Astrocyte of the spinal cord (primary cell): ENCODE results near the gene RBM33.
"Not testable (repeated sequence)": the region's sequence is repeated elsewhere in the genome, so short reads cannot be mapped to it uniquely, and the experiment has no call there.

ENCODE experiments used
- DNase-seq: peaks from one replicate; pipeline ENCODE4 v3.0.0; 2011; ENCODE audit warnings: low read depth, low spot score
- H3K4me3 ChIP-seq: 2 replicates; pipeline ENCODE4 v1.5.1; 2011; ENCODE audit warnings: low read depth, mild to moderate bottlenecking, low read length, moderate library complexity
- in situ Hi-C: cut with HindIII; loops from 2 replicates; pipeline ENCODE4 v1.10.0; 2017; ENCODE audit warnings: low sequenced_read_pairs
- TF ChIP-seq, protein P1 (sequence below): IDR thresholded peaks from 2 replicates; pipeline ENCODE4 v1.5.1; 2012; ENCODE audit warnings: low read depth, mild to moderate bottlenecking, low read length, inconsistent platforms

The RBM33 gene

DNA sequence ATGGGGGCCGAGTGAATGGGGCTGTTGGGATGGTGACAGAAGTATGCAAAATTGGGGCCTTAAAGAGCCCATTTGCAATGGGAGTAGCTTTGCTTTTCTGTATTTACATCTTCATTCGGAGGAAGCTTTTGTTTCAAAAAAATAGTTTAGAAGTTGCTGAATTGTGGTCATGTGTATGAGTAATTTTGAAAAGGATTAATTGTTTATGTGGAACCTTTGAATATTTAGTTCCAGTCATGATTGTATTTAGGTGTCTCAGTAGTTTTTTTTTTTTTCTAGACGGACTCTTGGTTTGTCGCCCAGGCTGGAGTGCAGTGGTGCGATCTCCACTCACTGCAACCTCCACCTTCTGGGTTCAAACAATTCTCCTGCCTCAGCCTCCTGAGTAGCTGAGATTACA is 37.2 kb downstream of the RBM33 start:
- in situ Hi-C loops = no loop called here
- H3K4me3 ChIP-seq = no peak overlapping the region
- TF ChIP-seq, protein P1, sequence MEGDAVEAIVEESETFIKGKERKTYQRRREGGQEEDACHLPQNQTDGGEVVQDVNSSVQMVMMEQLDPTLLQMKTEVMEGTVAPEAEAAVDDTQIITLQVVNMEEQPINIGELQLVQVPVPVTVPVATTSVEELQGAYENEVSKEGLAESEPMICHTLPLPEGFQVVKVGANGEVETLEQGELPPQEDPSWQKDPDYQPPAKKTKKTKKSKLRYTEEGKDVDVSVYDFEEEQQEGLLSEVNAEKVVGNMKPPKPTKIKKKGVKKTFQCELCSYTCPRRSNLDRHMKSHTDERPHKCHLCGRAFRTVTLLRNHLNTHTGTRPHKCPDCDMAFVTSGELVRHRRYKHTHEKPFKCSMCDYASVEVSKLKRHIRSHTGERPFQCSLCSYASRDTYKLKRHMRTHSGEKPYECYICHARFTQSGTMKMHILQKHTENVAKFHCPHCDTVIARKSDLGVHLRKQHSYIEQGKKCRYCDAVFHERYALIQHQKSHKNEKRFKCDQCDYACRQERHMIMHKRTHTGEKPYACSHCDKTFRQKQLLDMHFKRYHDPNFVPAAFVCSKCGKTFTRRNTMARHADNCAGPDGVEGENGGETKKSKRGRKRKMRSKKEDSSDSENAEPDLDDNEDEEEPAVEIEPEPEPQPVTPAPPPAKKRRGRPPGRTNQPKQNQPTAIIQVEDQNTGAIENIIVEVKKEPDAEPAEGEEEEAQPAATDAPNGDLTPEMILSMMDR = no peak
- no peak for DNase-seq

GRCh38 chr7:155682484-155682883 is 38.0 kb downstream of the RBM33 start:
- TF ChIP-seq, protein P1 = no peak
- no peak for DNase-seq
- H3K4me3 ChIP-seq = no peak overlapping the region
- in situ Hi-C loops = no loop called here

- in situ Hi-C loops = no loop called here
- H3K4me3 ChIP-seq = no peak overlapping the region
- no peak for DNase-seq
- TF ChIP-seq, protein P1 = no peak
Observed at GRCh38 chr7:155683098-155683497, 38.6 kb downstream of the RBM33 start.

GRCh38 chr7:155683714-155684113 is 39.3 kb downstream of the RBM33 start:
- no peak for DNase-seq
- TF ChIP-seq, protein P1 = no peak
- in situ Hi-C loops = no loop called here
- no peak overlapping the region for H3K4me3 ChIP-seq

DNA sequence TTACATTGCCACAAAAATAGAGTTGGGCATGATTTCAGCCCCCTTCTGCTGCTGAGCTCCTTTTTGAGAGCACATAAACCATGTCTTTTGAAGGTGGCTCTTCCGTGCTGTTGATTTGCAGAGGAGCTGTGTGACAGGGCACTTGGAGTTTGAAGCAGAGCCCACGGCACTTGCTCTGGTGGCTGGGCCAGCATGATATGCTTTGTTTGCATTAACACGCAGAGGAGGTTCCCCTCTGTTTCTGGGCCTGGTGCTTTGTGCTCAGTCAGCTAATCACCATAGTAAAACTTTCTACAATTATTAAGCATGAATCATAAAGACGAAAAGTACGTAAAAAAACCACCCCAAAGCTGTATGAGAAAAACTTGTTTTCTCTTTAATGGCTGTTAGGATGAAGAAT is 40.1 kb downstream of the RBM33 start:
- TF ChIP-seq, protein P1 = no peak
- in situ Hi-C loops = no loop called here
- no peak for DNase-seq
- H3K4me3 ChIP-seq = no peak overlapping the region

- in situ Hi-C loops = no loop called here
- no peak for DNase-seq
- TF ChIP-seq, protein P1 = no peak
- H3K4me3 ChIP-seq = no peak overlapping the region
Observed at GRCh38 chr7:155685070-155685790, 40.8 kb downstream of the RBM33 start.

DNA sequence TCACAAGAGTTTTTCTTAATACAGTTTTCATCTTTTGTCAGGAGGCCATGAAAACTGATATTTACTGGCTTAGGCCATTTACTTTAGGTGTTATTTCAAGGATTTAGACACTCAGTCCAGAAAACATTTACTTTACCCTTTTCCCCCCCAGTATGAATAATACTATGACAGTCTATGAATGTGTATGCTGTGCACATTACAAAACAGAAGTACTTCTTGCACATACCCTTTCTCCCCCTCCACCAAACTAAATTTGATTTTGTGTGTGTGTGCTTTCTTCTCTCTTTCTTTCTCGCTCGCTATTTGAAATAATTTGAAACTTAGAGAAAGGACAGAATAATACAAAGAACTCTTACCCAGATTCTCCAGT is 41.3 kb downstream of the RBM33 start:
- TF ChIP-seq, protein P1 = no peak
- no peak overlapping the region for H3K4me3 ChIP-seq
- in situ Hi-C loops = no loop called here
- no peak for DNase-seq

- H3K4me3 ChIP-seq, DNase-seq, in situ Hi-C loops: not testable (repeated sequence)
Observed at GRCh38 chr7:155686620-155687324, 42.3 kb downstream of the RBM33 start.

DNA sequence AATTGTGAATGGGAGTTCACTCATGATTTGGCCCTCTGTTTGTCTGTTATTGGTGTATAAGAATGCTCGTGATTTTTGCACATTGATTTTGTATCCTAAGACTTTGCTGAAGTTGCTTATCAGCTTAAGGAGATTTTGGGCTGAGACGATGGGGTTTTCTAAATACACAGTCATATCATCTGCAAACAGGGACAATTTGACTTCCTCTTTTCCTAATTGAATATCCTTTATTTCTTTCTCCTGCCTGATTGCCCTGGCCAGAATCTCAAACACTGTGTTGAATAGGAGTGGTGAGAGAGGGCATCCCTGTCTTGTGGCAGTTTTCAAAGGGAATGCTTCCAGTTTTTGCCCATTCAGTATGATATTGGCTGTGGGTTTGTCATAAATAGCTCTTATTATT is 43.8 kb downstream of the RBM33 start:
- DNase-seq, H3K4me3 ChIP-seq, in situ Hi-C loops: not testable (repeated sequence)
